Thyroid gland (tissue), 4 donors: ENCODE results near the gene VWCE. TPM values are rescaled to one million over a fixed set of nuclear protein-coding genes. Genes with fewer than 3 reads are reported as not detected.
A peak's percentile ranks its signal among the peaks of the same experiment; 100 is the strongest.

ENCODE experiments used
- DNase-seq, 2 donors: peaks; one replicate each; pipeline ENCODE4 v3.0.0-alpha.2; 2019
- H3K27ac ChIP-seq, 3 donors: fragments of 200-600 bp; sonication (generic); 1 replicate in 2 of 3; 2 replicates in 1 of 3; pipeline ENCODE4 v1.5.1; 2016 to 2019; ENCODE audit warnings: mild to moderate bottlenecking in 1 of 3, moderate library complexity in 1 of 3
- H3K27me3 ChIP-seq: fragments of 200-600 bp; sonication (generic); one replicate; pipeline ENCODE4 v1.5.1; 2019
- H3K36me3 ChIP-seq, 2 donors: fragments of 200-600 bp; sonication (generic); one replicate each; pipeline ENCODE4 v1.5.1; 2016 to 2019
- H3K4me1 ChIP-seq, 2 donors: fragments of 200-600 bp; sonication (generic); one replicate each; pipeline ENCODE4 v1.5.1; 2017 to 2019
- H3K4me3 ChIP-seq, 3 donors: fragments of 200-600 bp; sonication (generic); replicated peaks in 1 of 3; 1 replicate in 2 of 3; 2 replicates in 1 of 3; pipeline ENCODE4 v1.5.1; 2016; ENCODE audit warnings: mild to moderate bottlenecking in 1 of 3
- H3K9me3 ChIP-seq: fragments of 200-600 bp; sonication (generic); one replicate; pipeline ENCODE4 v1.5.1; 2017
- POLR2A ChIP-seq, 2 donors: fragments of 450-650 bp; IDR thresholded peaks; one replicate each; pipeline ENCODE4 v1.6.1; 2017; ENCODE audit warnings: antibody characterized with exemption in 2 of 2, mild to moderate bottlenecking in 2 of 2, moderate library complexity in 1 of 2
- WGBS, 2 donors: methylation state at CpG; one replicate each; pipeline ENCODE4 v1.1.5; 2017; 5-methylcytosine and 5-hydroxymethylcytosine counted together
- intact Hi-C: fragments of 100-400 bp; cut with DNase I; formaldehyde crosslinking; loops from one replicate; pipeline ENCODE4 v1.15.1; 2023
- total RNA-seq, 4 donors: library from RNA; depleted of rRNA; stranded (reverse); fragments of >200 nt; gene quantifications; one replicate each; pipeline ENCODE4 v1.2.3, GENCODE V29; 2016
- TF ChIP-seq, protein P1 (sequence below), 6 experiments: fragments of 200-600 bp in 3 of 6; fragments of 450-650 bp in 3 of 6; sonication (generic) in 3 of 6; IDR thresholded peaks; one replicate each; pipeline ENCODE4 v1.5.1; 2016 to 2019; ENCODE audit warnings: antibody characterized with exemption in 6 of 6, mild to moderate bottlenecking in 2 of 6, inconsistent platforms in 1 of 6, moderate library complexity in 1 of 6

VWCE gene
- total RNA-seq, 4 donors from 2014 or later, result 0.54 to 2.5 (median 1.0) TPM

DNA sequence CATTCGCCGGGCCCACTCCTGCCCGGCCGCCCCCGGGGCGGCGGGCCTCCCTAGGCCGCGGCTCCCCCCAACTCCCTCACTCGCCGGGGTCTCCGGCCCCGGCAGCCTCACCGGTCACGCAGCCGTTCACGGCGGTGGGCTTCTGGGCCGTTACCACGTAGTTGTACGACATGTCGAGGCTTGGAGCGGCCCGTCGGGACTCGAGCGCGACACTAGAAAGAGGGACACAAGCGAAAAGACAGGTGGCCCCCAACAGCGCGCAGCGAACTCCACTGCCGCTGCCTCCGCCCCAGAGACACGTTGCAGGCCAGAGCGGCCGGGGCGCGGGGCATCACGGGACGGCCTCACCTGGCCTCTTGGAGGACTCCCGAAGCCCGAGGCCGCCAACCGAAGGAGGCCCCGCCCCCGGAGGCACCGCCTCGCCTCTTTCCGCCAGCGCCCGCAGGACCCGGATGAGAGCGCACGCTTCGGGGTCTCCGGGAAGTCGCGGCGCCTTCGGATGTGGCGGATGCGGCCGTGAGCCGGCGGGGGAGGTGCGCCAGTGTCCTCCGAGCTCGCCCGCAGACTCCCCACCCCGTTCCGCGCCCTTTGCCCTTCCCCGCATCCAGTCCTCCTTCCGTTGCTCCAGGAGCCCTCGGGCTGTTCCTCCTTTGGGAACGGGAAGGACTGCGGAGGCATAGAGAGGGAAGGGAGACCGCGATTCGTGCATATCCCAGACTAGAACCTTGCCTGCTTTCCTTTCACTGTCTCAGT is 37.9 kb upstream of the VWCE start, which contains the start of the genes DDB1 and TKFC:
TSS of gene DDB1 (minus strand) at position 309 of the 753 bp plus-strand sequence. CDS start at position 172, 137 bp downstream.
TSS of gene TKFC (plus strand) at position 432 of the 753 bp plus-strand sequence. CDS start 1,501 bp downstream, outside the sequence.
- peaks cover 18 to 32% of the 10 kb centered on the region in 2 donors for H3K4me1 ChIP-seq
- H3K4me3 ChIP-seq, result peak within 1 kb of the TSS; percentile 93 to 99 (median 95)
- intact Hi-C loops, result loop anchor here (10.0 kb wide), 1 partner anchor 78 kb away; no protein-coding TSS in a partner anchor
- H3K27me3 ChIP-seq, result no peaks in the 10 kb centered on the region
- no peaks in the 10 kb centered on the region for H3K9me3 ChIP-seq
- TF ChIP-seq, protein P1, sequence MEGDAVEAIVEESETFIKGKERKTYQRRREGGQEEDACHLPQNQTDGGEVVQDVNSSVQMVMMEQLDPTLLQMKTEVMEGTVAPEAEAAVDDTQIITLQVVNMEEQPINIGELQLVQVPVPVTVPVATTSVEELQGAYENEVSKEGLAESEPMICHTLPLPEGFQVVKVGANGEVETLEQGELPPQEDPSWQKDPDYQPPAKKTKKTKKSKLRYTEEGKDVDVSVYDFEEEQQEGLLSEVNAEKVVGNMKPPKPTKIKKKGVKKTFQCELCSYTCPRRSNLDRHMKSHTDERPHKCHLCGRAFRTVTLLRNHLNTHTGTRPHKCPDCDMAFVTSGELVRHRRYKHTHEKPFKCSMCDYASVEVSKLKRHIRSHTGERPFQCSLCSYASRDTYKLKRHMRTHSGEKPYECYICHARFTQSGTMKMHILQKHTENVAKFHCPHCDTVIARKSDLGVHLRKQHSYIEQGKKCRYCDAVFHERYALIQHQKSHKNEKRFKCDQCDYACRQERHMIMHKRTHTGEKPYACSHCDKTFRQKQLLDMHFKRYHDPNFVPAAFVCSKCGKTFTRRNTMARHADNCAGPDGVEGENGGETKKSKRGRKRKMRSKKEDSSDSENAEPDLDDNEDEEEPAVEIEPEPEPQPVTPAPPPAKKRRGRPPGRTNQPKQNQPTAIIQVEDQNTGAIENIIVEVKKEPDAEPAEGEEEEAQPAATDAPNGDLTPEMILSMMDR (IDR thresholded peaks at IDR 0.05), result no peak
- peak in 1 of 2 donors; percentile 92 for TF ChIP-seq POLR2A (IDR thresholded peaks at IDR 0.05)
- H3K36me3 ChIP-seq, result peaks cover 0 to 11% of the 10 kb centered on the region in 2 donors
- WGBS, 2 donors, result 0% methylated on average over 9 to 20 of the region's 81 CpGs
- DNase-seq, result peak; percentile 96 to 97
- H3K27ac ChIP-seq, result peak within 1 kb of the TSS; percentile 66 to 87 (median 79)

DNA sequence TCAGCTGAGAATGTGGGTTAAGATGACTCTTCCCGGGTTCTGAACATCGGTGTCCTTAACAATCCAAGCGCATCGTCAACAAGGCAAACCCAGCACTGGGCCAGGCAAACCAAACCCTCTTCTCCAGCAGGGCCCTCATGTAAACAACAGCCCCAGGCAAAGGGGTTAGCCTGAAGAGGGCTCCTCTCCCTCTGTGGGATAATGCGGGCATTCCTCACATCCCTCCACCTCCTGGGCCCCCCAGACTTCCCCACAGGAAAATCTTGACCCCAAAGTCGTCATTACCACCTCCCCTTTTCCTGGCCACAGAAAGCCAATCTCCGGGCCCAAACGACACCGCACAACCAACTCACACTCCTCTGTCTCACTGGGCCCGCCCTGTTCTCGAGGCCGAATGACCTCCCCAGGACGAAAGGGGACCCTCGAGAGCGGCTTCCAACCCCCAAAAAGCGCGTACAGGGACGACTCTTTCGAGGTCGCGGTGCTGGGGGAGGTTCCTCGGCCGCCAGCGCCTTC is 37.2 kb upstream of the VWCE start:
- H3K27me3 ChIP-seq, result no peaks in the 10 kb centered on the region
- H3K36me3 ChIP-seq, result peaks cover 0 to 17% of the 10 kb centered on the region in 2 donors
- H3K4me3 ChIP-seq, result peak overlapping the region; percentile 93 to 99 (median 95)
- TF ChIP-seq, protein P1 (IDR thresholded peaks at IDR 0.05), result no peak
- no peak for TF ChIP-seq POLR2A (IDR thresholded peaks at IDR 0.05)
- H3K27ac ChIP-seq, result peak overlapping the region; percentile 66 to 87 (median 79)
- DNase-seq, result peak; percentile 19 to 21
- peaks cover 18 to 32% of the 10 kb centered on the region in 2 donors for H3K4me1 ChIP-seq
- WGBS, 2 donors, result 0 to 5% methylated on average over 11 to 17 of the region's 24 CpGs
- intact Hi-C loops, result loop anchor here (10.0 kb wide), 1 partner anchor 78 kb away; no protein-coding TSS in a partner anchor
- no peaks in the 10 kb centered on the region for H3K9me3 ChIP-seq

DNA sequence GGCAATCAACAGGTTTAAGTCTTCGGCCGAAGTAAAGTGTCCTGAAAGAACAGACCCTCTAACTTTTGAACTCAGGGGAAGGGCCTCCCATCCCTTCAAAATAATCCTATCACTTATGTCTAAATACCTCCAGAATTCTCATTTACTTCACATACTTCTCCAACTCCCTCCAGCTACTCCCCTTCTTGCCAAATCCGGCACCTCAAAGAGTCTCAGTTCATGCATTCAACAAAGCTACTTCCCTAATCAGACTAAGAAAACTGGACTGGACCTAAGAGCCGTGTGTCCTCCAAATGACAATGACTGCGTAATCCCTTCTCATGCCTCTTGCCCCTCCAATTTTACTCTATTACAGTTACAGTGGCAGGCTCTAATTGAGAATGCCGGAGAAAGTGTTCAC is 36.5 kb upstream of the VWCE start:
- Histone ChIP-seq H3K4me1 (peaks cover 18 to 32% of the 10 kb centered on the region in 2 donors), H3K27me3 (no peaks in the 10 kb centered on the region), H3K36me3 (peaks cover 0 to 23% of the 10 kb centered on the region in 2 donors), H3K9me3 (no peaks in the 10 kb centered on the region), H3K27ac (no peak overlapping the region), H3K4me3 (peak overlapping the region in 2 of 3 donors; percentile 93 to 99)
- no peak for TF ChIP-seq POLR2A (IDR thresholded peaks at IDR 0.05)
- TF ChIP-seq, protein P1 (IDR thresholded peaks at IDR 0.05), result no peak
- 58 to 63% methylated on average over 6 of the region's 6 CpGs for WGBS, 2 donors
- intact Hi-C loops, result loop anchor here (10.0 kb wide), 1 partner anchor 77 kb away; no protein-coding TSS in a partner anchor
- no peak for DNase-seq

DNA sequence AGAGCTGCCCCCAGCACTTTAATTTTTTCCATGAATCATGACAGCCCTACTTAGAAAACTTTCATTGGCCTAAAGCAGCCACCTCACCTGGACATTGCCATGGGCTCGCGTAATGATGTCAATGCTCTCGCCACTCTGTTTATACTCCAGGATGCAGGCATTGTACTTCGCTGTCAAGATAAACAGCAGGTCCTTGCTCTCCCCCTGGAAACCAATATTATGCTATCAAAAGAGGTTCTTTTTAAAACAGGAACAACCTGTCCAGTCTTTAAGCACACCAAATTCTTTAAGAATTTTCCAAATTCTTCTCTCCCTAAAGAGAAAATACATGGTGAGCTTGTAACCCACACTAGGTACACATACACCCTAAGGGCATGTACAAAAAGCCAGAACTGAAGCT is 34.8 kb upstream of the VWCE start:
- intact Hi-C loops, result loop anchor here (10.0 kb wide), 1 partner anchor 75 kb away; no protein-coding TSS in a partner anchor
- WGBS, 2 donors, result 94 to 95% methylated on average over 4 of the region's 4 CpGs
- TF ChIP-seq POLR2A (IDR thresholded peaks at IDR 0.05), result no peak
- TF ChIP-seq, protein P1 (IDR thresholded peaks at IDR 0.05), result no peak

More for the DNA sequence above, 34.8 kb upstream of the VWCE start:
- Histone ChIP-seq H3K4me3 (no peak overlapping the region), H3K27me3 (no peaks in the 10 kb centered on the region), H3K9me3 (no peaks in the 10 kb centered on the region), H3K4me1 (peaks cover 18 to 26% of the 10 kb centered on the region in 2 donors), H3K27ac (no peak overlapping the region), H3K36me3 (peaks cover 7 to 38% of the 10 kb centered on the region in 2 donors)
- DNase-seq, result no peak
